NK-92 treated with Interleukin-12 subunit alpha and Interleukin-12 subunit beta, amount 100 ng/mL, for 24 hours (cell line): ENCODE results near the gene CSH1.
"Not testable (repeated sequence)": the region's sequence is repeated elsewhere in the genome, so short reads cannot be mapped to it uniquely, and the experiment has no call there.

Experiments
- DNase-seq: peaks from one replicate; lab custom pipeline; 2025; lab: John Stamatoyannopoulos, UW

The CSH1 gene

DNA sequence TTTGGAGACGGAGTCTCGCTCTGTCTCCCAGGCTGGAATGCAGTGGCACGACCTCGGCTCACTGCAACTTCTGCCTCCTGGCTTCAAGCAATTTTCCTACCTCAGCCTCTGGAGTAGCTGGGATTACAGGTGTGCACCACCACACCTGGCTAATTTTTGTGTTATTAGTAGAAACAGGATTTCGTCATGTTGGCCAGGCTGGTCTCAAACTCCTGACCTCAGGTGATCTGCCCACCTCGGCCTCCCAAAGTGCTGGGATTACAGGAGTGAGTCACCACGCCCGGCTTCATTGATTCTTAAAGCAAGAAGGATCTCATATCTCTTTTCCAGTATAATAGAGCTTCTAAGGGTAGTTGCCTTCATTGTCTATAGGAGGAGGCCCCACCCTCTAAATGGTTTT, 8.4 kb upstream of the CSH1 start:
- not testable (repeated sequence) for DNase-seq

DNA sequence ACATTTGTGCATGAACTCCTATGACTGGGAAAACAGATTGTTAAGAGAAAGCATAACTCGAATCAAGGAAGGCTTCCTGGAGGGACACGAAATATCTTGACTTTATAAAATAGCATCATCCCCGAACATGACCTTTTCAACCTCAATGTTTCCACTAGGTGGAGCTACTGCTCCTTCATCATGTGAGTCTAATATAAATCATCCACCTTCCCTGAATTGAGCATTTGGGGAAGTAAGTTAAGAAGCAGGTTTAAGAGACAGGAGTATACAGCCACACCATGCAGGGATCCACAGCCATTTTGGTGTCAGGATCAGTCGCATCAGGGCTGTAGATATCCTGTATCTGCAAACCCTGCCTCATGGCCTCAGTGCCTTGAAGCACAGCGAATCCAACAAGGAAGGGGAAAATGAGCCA, 7.4 kb upstream of the CSH1 start:
- DNase-seq: not testable (repeated sequence)

DNA sequence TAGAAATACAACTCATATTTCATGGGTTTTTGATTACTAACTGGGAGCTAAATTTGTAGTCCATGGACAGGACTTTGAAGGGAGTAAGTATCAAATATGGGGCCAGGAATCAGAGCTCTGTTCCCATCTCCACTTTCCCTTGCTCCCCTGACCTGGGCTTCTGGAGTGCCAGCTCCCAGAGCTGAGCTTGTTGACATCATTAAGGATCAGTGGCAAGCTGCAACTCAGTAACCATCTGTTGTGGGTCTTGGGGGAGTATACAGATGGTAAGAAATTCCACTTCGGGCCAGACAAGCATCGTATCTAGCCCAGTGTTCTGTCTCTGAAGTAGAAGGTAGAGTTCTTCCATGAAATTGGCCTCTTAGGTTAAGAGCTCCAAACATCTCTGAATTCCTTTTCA, 5.6 kb upstream of the CSH1 start:
- DNase-seq: not testable (repeated sequence)

DNA sequence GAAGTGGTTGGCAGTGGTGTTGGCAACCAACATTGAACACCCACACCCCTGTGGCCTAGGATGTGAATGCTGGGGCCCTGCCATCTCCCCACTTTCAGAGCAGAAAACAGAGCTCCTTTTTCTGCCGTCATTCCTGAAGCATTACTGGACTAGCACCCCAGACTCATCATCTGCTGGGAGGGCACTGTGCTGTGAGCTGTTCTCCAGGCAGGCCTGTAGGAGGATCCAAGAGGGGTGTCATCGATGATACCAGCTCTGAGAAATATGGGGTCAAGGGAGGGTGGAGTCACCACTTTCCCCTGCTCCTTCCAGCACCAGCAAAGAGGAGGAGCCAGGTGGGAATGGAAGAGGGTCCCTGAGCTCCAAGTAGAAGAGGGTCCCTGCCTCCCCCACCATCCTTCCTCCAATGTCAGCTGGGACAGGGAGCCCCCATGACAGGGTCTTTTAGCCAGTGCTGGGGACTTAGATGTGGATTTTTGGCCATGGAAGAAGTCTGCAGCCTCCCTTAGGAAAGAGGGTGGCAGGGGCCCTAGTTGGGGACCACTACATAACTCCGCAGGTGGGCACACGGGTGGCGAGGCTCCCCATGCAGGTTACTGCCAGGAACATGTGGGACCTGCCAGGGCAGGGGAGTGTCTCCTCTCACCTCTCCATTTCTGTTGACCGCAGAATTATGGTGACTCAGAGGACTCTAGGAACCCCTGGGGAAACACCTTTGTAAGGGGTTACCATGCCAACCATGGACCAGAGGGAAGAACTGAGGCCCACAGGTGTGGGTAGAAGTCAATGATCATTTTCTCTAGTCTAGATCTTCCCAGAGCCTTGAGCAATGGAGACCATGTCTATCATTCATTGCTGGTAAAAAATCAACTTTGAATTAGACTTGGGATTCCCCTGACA, 2.8 kb upstream of the CSH1 start:
- DNase-seq: peak; percentile 25

DNA sequence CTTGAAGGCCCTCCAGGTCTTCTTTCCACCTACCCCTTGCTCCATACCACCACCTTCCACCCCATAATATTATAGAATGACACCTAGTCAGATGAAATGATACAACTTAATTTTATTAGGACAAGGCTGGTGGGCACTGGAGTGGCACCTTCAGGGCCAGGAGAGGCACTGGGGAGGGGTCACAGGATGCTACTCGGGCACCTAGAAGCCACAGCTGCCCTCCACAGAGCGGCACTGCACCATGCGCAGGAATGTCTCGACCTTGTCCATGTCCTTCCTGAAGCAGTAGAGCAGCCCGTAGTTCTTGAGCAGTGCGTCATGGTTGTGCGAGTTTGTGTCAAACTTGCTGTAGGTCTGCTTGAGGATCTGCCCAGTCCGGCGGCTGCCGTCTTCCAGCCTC, 1.6 kb downstream of the CSH1 start:
- not testable (repeated sequence) for DNase-seq

DNA sequence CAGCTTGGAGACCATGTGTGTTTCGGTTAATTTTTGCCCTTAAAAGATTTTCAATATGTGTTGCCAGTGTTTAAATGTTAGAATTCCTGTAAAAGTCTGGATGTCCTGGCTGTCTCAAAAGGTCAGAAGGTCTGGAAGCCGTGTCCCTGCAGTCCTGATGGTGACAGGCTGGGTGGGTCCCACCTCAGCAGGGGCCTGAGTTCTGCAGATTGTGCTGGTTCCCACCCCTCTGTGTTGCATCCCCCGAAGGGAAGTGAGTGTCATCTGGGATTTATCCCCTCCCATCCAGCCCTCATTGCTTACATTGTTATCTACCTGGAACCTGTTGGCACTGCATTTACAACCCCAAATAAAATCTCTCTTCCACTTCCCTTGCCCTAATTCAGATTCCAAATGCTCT, 2.4 kb downstream of the CSH1 start:
- not testable (repeated sequence) for DNase-seq

DNA sequence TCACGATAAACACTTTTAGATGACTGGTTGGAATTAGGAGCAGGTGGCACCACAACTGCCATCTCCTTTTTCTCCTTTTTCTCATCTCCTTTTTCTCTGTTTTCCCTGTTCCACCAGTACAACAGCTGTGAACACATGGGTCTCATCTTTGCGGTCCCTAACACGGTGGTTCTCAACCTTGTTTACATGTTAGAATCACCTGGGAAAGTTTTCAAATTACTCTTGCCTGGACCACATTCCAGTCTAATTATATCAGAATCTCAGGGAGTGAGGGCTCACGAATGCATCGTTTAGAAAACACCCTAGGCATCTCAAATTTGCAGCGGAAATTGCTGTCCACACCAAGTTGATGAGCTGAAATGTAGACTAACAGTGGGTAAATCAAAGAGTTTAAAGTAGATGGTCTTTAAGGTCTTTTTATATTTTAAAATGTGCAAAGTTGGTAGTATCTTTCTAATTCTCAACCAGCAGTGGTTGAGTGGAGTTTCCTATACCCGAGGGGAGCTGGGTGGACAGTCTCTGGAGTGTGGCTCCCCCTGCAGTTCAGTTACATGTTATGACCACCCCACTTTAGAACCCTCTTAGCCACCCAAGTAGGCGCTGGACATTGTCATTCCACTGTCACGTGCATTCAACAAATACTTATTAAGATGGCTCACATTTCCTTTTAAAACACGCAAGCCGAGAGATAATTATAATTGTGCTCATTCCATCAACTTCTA, 3.9 kb downstream of the CSH1 start:
- DNase-seq: not testable (repeated sequence)

DNA sequence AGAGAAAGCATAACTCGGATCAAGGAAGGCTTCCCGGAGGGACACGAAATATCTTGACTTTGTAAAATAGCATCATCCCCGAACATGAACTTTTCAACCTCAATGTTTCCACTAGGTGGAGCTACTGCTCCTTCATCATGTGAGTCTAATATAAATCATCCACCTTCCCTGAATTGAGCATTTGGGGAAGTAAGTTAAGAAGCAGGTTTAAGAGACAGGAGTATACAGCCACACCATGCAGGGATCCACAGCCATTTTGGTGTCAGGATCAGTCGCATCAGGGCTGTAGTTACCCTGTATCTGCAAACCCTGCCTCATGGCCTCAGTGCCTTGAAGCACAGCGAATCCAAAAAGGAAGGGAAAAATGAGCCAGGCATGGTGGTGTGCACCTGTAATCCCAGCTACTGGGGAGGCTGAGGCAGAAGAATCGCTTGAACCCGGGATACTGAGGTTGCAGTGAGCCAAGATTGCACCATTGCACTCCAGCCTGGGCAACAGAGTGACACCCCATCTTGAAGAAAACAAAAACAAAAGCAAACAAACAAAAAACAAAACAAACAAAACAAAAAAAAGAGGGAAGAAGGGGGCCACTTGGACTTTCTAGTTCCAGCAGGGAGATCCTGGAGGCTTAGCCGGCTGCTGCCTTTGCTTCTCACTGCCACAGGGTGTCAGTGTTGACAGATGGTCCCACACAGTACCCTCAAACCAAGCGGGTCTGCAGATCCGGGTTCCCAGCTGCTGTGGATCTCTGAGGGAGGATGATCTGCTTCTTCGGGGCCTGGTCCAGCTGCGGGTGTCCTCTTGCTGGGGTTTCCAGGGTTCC, 7.1 kb downstream of the CSH1 start:
- not testable (repeated sequence) for DNase-seq

DNA sequence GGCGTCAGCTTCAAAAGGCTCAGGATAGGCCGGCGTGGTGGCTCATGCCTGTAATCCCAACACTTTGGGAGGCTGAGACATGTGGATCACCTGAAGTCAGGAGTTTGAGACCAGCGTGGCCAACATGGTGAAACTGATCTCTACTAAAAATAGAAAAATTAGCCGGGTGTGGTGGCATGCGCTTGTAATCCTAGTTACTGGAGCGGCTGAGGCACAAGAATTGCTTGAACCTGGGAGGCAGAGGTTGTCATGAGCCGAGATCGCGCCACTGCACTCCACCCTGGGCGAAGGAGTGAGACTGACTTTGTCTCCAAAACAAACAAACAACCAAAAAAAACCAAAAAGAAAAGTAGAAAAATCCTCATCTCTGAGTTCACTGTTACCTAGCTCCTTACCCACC, 11.3 kb downstream of the CSH1 start:
- not testable (repeated sequence) for DNase-seq

DNA sequence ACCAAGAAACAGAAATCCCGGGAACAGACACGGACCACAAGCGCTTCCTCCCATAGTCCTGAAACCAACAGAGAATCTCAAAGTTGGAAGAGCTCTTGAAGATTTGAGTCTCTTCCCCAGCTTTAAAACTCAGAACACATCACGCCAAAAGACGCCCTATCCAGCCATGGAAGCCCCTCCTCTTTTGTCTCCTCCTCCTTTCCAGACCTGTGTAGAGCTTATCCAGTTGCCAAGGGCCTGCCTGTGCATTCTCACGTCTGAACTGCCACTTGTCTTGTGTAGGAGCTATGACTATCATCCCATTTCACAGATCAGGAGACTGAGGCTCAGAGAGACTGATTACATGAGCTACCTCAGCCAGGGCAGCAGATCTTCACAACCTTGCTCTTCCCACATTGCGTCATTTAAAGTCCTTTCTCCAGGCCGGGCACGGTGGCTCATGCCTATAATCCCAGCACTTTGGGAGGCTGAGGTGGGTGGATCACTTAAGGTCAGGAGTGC, 13.7 kb downstream of the CSH1 start:
- not testable (repeated sequence) for DNase-seq

DNA sequence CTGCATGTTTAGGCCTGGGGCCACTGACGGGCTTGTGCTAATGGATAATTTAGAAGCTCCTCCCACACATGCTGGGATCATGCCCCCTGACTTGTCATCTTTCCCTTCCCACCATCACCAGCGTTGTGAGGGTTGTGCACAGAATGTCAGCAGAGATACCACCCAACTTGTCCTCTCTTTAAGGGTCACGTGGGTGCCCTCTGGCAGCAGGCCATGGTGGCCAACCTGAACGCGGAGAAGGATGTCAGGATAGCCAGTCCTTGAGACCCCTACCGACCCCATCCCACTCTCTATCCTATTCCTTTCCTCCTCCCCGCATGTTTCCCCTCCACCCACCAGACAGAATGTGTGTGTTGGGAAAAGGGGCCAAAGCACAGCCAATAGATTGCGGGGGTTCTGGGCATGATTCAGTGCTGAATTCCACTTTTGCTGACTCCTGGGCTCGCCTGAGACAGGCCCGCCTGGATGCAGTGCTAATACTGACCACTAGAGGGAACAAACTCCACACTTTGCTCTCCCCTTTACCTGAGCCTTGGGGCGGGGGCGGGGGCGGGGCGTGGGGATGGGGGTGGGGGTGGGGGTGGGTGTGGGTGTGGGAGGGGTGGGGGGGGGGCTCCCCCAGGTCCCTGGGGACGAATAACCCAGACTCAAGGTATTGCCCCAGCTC, 14.3 kb downstream of the CSH1 start, which contains the start of gene GH2:
GH2 (minus strand) TSS at position 10 of the 667 bp plus-strand sequence. CDS start 143 bp downstream, outside the sequence.
- peak; percentile 11 for DNase-seq

DNA sequence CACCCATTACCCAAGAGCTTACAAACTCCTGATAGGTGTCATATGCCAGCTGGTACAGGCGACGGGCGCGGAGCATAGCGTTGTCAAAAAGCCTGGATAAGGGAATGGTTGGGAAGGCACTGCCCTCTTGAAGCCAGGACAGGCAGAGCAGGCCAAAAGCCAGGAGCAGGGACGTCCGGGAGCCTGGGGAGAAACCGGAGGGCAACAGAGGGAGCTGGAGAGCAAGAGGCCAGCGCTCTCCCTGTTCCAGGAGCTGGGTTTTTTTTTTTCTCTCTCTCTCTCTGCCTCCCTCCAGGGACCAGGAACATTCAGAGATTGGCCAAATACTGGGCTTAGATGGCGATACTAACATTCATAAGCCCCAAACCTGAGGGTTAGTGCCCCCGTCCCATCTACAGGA, 15.0 kb downstream of the CSH1 start:
- DNase-seq: not testable (repeated sequence)

DNA sequence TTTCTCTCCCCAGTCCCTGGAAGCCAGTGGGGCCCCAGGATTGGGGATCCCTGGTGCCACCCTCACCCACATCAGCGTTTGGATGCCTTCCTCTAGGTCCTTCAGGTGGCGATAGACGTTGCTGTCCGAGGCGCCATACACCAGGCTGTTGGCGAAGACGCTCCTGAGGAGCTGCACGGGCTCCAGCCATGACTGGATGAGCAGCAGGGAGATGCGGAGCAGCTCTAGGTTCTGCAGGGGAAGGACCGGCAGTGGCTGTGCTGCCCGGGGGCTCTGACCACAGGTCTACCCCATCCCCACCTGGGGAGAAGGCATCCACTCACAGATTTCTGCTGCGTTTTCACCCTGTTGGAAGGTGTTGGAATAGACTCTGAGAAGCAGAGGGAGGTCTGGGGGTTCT, 15.7 kb downstream of the CSH1 start:
- DNase-seq: no peak

DNA sequence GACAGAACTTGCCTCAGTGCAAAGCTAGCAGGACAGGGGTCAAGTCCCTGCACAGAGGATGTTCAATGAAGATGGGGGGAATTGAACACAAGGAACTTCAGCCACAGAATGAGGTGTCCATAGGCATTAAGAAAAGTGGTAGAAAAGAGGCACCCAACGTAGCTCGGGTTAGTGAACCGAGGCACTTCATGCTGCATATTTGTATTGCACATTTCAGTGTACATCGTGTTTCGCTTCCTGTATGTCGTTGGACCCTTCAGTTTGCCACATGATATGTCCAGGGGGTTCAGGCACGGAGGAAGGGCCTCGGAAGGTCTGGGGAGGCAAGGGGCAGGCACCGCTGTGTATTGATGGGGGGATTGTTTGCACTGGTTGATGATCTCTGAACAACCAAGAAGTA, 18.0 kb downstream of the CSH1 start:
- DNase-seq: not testable (repeated sequence)

DNA sequence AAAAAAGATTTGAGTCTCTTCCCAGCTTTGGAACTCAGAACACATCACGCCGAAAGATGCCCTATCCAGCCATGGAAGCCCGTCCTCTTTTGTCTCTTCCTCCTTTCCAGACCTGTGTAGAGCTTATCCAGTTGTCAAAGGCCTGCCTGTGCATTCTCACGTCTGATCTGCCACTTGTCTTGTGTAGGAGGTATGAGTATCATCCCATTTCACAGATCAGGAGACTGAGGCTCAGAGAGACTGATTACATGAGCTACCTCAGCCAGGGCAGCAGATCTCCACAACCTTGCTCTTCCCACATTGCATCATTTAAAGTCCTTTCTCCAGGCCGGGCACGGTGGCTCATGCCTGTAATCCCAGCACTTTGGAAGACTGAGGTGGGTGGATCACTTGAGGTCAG, 21.7 kb downstream of the CSH1 start:
- DNase-seq: not testable (repeated sequence)

DNA sequence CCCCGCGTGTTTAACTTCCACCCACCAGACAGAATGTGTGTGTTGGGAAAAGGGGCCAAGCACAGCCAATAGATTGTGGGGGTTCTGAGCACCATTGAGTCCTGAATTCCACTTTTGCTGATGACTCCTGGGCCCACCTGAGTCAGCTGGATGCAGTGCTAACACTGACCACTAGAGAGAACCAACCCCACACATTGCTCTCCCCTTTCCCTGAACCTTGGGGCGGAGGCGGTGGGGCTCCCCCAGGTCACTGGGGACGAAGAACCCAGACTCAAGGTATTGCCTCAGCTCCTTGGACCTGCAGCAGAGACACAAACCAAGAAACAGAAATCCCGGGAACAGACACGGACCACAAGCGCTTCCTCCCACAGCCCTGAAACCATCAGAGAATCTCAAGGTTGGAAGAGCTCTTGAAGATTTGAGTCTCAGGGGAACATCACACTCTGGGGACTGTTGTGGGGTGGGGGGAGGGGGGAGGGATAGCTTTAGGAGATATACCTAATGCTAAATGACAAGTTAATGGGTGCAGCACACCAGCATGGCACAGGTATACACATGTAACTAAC, 22.2 kb downstream of the CSH1 start:
- not testable (repeated sequence) for DNase-seq

DNA sequence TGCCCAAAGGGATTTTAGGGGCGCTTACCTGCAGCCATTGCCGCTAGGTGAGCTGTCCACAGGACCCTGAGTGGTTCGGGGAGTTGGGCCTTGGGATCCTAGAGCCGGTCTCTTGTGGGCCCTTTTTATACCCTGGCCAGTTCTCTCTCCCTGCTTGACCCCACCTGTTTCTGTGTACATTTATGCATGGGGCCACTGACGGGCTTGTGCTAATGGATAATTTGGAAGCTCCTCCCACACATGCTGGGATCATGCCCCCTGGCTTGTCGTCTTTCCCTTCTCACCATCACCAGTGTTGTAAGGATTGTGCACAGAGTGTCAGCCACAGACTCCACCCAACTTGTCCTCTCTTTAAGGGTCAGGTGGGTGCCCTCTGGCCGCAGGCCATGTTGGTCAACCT, 22.8 kb downstream of the CSH1 start, which contains the start of gene CSH2:
CSH2 (minus strand) TSS at position 101 of the 400 bp plus-strand sequence; CDS start at position 38, 63 bp downstream.
- not testable (repeated sequence) for DNase-seq

DNA sequence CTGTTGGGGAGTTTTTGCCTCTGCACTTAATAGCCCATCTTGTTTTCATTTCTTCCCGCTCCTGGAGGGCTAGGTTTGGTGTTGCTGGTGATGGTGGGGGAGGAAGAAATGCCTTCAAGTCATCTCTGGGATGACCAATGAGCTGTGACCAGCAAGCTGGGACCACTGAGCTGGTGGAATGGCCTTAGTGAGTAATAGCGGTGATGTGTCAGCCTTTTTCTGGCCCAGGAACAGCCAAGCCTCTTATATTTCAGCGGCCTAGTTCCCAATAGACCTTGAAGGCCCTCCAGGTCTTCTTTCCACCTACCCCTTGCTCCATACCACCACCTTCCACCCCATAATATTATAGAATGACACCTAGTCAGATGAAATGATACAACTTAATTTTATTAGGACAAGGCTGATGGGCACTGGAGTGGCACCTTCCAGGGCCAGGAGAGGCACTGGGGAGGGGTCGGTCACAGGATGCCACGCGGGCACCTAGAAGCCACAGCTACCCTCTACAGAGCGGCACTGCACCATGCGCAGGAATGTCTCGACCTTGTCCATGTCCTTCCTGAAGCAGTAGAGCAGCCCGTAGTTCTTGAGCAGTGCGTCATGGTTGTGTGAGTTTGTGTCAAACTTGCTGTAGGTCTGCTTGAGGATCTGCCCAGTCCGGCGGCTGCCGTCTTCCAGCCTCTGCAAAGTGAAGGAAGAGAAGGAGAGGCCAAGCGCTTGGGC, 24.6 kb downstream of the CSH1 start:
- DNase-seq: not testable (repeated sequence)

DNA sequence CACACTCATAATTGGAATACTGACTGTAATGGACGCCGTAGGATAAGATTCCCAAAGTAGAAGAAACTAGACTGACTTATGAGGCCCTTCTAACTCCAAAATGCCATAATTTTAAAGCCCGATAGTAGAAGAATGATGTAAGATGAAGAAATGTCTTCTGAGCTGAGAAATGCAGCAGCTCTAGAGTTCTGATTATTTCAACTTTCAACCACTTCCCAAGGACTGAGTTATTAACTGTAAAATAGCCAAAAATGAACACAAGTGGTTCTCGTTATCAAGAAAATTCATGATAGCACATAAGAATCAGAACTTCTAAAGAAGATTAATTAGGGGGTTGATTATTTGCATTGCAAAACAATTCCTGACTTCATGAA, 26.1 kb downstream of the CSH1 start:
- not testable (repeated sequence) for DNase-seq
